HG02970 (cell line): ENCODE measurements around the gene CYB5B.

Experiments used
- ATAC-seq: cut with Tn5 transposase; IDR thresholded peaks from one replicate; pipeline ENCODE4 v1.9.1; 2021; ENCODE audit warnings: mild to moderate bottlenecking, moderate library complexity, moderate number of reproducible peaks; ENCODE audit not compliant: unreplicated experiment, low FRiP score

The CYB5B gene

GRCh38 chr16:69511651-69512050, 87.2 kb downstream of the CYB5B start:
- ATAC-seq: no peak

GRCh38 chr16:69513180-69513966, 89.0 kb downstream of the CYB5B start:
- ATAC-seq: no peak

GRCh38 chr16:69514356-69514755, 89.9 kb downstream of the CYB5B start:
- ATAC-seq: no peak
